Medulla oblongata (tissue), 1 donor: ENCODE measurements around the gene CDK2AP2.
"Not testable (repeated sequence)": the region's sequence is repeated elsewhere in the genome, so short reads cannot be mapped to it uniquely, and the experiment has no call there.

ENCODE experiments used
- DNase-seq: peaks from one replicate; pipeline ENCODE4 v3.0.0-alpha.2; 2015; ENCODE audit errors: extremely low spot score

CDK2AP2 gene

DNA sequence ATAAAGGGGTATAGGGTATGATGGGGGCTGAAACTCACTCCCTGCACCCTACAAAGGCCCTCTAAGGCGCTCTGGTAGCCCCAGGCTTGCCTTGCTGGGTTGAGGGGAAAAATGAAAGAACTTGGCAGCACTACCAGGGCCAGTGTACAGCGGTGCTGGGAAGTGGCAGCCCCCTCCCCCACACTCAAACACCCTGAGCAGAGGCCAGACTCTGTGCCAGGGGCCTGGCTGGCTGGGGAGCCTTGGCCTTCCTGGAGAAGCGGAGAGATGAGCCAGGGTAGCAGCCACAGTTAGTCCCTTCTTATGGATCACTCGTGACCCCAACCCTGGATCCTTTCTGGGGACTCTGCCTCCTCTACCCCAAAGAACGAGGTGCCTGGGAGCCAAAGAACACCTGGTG is 41.6 kb downstream of the CDK2AP2 start:
- peak; percentile 37 for DNase-seq

DNA sequence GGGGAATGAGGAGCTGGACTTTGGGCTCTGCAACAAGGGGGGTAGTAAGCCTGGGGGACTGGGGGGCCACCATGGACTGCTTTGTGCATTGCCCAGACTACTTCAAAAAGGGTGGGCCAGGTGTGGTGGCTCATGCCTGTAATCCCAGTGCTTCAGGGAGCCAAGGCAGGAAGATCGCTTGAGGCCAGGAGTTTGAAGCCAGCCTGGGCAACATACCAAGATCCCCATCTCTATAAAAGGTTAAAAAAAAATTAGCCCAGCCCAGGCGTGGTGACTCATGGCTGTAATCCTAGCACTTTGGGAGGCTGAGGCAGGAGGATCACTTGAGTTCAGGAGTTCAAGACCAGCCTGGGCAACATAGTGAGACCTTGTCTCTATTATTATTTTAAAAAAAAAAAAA is 42.4 kb downstream of the CDK2AP2 start:
- DNase-seq = not testable (repeated sequence)

DNA sequence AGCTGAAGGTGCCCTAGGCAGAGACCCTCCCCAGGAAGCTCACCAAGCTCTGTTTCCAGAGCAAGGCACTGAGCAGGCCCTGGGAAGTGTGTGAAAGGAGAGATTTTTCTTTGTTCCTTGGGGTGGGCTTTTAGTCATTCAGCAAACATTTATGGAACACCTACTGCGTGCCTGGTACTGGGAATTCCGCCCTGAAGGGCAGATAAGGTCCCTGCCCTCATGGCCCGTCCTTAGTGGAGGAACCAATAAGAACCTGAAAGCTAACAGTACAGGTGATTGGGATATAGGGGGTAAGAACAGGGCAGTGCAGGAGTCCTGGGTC is 42.8 kb downstream of the CDK2AP2 start:
- no peak for DNase-seq

DNA sequence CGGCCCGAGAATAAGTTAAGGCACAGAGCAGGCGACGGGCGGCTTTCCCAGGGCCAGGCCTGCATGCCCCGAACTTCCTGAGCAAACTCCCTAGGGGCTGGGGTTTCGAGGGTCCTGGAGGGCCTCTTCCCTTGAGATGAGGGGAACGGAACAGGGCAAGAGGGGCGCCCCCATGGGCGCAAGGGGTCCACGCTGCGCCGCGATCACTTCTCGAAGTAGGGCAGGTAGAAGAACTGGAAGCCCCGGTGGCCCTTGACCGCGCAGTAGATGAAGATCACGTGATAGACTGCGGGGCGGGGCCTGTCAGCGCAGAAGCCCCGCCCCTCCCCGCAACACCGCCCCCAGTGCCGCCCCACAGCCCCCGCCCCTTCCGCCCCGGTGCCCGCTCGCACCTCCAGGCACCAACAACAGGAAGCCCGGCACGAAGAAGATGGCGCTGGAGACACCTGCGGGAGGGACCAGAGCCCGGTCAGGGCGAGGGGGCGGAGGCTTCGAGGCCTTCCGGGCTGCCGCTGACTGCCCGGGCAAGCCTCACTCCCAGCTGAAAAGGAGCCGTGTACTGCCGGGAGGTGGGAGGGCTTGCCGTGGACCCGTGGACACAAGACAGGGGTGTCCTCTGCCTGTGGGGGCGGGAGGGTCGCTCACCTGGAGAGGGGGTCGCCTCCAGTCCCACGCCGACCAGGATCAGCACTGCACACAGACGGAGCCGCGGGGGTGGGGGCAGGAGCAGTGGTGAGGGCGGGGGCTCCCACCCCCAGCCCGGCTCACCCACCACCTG is 43.4 kb downstream of the CDK2AP2 start:
- DNase-seq = peak; percentile 72

DNA sequence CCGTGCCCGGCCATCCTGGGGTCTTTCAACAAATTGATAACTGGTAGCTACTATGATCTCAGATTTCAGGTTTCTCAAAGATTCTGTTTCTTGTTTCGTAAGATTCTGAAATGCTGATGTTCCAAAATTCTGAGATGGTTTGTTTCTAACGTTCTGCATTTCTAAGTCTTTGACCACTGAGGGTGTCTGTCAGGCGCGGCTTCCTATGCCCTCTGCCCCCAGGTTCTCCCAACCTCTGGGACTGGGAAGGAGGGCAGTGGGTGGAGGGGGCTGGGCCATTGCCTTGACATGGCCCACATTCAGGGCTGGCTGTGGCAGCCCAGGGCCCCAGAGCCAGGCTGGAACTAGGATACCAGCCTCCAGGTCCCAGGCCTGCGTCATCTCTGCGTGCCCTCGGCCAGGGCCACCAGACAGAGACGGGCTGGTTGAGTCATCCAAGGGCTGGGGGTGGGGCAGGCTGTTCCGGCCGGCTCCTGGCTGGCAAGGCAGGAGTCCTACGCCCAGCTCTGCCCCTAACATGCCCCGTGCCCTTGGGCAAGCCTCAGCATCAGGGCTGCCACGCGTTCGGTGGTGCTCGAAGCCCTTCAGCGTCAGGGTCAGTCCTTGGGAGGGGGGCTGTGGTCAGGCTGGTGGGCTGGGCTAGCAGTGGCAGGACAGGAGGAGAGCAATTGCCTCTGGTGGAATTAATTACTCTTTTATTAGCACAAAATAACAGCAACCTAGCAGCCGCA is 44.1 kb downstream of the CDK2AP2 start:
- DNase-seq = peak; percentile 52

DNA sequence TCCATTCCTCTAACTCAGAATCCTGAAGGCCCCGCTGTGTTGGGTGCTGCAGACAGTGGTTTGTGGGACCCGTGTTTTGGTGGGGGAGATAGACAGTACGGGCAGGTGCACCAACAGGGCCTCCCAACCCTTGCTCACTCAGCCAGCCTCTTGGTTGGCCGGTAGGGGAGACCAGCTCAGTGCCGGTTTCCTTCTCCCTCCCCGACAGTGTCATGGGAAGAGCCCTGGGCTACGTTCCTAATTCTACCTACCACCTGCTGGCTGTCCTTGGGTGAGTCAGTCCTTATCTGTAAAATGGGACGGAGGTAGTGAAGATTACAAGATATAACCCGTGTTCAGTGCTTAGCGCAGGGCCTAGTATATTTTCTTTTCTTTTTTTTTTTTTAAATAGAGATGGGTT is 44.8 kb downstream of the CDK2AP2 start:
- no peak for DNase-seq

DNA sequence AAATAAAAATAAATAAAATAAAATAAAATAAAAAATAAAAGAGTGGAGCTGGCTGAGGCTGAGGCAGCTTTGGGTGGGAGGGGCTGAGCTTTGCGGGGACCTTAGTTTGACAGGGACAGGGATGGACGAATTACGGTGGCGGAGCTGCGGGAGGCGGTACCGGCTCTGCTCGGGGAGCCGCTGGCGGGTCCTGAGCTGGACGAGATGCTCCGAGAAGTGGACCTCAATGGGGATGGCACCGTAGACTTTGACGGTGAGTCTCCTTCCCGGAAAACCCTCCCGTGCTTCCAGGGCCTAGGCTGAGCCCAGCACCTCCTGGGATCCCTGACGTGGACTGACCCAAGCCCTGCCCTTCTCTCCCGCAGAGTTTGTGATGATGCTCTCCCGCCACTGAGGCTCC is 49.7 kb downstream of the CDK2AP2 start:
- no peak for DNase-seq

DNA sequence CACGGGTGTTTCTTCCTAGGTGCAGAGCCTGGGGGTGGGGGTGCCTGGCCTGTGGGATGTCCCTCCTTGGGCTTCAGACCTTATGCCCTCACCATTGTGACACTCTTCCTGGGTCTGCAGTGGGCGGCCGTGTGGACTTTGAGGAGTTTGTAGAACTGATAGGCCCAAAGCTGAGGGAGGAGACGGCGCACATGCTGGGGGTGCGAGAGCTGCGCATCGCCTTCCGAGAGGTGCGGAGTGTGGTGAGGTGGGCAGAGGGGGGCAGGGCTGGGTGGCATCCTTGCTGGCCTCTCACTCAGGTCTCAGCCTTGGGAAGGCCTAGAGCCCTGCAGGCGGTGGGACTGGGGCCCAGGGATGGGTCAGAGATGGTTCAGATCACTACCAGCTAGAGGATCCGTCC is 50.5 kb downstream of the CDK2AP2 start:
- DNase-seq = no peak
